ENCODE results near the gene MACROD2. TPM values are rescaled to one million over a fixed set of nuclear protein-coding genes. Genes with fewer than 3 reads are reported as not detected.

MACROD2 gene
- total and polyA plus RNA-seq, 11 donors: 0.54 to 5.4 (median 2.4) TPM

DNA sequence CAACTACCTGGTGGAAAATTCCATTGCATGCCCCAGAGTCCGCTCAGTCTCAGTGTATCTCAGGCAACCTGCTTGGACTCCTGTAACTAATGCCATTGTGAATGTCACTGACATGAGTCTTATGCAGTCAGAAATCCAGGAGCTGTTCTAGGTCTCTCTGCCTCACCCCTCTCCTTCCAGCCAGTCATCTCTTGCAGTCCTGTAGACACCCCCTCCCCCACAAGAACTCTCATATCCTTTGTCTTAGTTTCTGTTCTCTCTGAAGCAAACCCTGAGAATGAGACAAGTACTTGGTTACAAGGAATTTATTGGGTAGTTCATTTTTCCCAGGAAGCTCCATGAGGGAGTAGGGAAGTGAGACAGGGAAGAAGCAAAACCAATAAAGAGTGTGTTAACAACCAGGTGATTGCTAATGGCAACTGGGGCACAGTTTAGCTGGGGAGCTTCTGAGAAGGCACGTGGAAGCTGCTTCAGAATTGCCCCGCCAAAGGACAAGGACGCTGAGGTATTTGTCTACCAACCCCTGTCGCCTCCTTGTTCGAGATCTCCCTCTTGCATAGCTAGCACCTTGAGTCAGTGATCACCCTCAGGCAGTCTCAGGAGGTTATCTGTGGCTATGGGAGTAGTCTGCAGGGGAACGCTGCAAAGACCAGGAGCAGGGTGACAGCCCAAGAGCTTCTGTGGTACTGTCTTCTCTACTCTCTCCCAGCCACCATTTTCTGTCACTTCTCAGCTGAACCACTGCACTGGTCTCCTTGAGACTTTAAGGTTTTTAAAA is 1253.5 kb downstream of the MACROD2 start:
- WGBS, 4 donors: 82 to 88% (median 85%) methylated on average over 7 of the region's 7 CpGs
- DNase-seq (no peak), ATAC-seq (no peak)
- Histone ChIP-seq H3K36me3 (no peaks in the 10 kb centered on the region), H3K27me3 (no peaks in the 10 kb centered on the region), H3K27ac (no peak overlapping the region), H3K9me3 (no peaks in the 10 kb centered on the region), H3K4me1 (no peaks in the 10 kb centered on the region), H3K4me3 (no peak overlapping the region)
- intact Hi-C loops (cut with DNase I): no loop called here
- TF ChIP-seq, protein P1, sequence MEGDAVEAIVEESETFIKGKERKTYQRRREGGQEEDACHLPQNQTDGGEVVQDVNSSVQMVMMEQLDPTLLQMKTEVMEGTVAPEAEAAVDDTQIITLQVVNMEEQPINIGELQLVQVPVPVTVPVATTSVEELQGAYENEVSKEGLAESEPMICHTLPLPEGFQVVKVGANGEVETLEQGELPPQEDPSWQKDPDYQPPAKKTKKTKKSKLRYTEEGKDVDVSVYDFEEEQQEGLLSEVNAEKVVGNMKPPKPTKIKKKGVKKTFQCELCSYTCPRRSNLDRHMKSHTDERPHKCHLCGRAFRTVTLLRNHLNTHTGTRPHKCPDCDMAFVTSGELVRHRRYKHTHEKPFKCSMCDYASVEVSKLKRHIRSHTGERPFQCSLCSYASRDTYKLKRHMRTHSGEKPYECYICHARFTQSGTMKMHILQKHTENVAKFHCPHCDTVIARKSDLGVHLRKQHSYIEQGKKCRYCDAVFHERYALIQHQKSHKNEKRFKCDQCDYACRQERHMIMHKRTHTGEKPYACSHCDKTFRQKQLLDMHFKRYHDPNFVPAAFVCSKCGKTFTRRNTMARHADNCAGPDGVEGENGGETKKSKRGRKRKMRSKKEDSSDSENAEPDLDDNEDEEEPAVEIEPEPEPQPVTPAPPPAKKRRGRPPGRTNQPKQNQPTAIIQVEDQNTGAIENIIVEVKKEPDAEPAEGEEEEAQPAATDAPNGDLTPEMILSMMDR (IDR thresholded peaks at IDR 0.05): no peak

DNA sequence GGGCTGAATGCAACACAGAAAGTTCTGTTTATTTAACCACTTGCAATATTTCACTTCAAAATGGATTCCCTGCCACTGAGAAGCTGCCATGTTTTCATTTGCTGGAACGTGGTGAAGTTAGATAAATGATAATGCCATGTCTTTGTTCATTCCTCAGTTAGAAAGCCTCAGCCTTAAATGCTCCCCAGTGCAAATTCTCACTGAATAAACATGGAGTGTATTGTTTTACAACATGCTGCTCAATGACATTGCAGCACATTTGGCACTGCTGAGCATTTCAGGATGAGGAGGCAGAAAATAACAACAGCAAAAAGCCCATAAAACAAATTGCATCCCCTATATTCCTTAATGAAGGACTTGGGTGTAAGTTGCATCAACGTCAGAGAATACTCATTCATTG is 1255.9 kb downstream of the MACROD2 start:
- TF ChIP-seq, protein P1 (IDR thresholded peaks at IDR 0.05): no peak
- no peak for TF ChIP-seq POLR2A (IDR thresholded peaks at IDR 0.05)
- intact Hi-C loops (cut with DNase I): no loop called here
- DNase-seq: no peak

DNA sequence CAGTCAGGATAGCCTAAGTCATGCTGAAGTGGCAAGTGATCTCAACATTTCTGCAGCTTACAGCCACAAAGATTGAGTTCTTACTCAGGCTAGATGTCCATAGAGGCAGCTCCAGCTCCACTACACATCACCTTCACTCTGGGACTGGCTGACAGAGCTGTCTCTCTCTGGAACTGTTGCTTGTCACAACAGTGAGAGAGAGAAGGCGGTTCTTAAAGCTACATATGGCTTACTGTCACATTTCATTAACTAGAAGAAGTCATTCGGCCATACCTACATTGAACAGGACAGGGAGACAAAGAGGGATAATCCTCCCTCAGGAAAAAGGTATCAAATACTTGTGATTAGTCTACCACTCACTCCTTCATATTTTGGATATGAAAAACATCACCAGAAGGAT is 1257.0 kb downstream of the MACROD2 start:
- ATAC-seq (no peak), DNase-seq (no peak)
- no peak overlapping the region for H3K4me3 ChIP-seq
- H3K9me3 ChIP-seq: no peaks in the 10 kb centered on the region
- TF ChIP-seq, protein P1 (IDR thresholded peaks at IDR 0.05): no peak
- no peak for TF ChIP-seq POLR2A (IDR thresholded peaks at IDR 0.05)
- H3K27ac ChIP-seq: no peak overlapping the region
- WGBS, 4 donors: 82 to 93% (median 84%) methylated on average over 2 of the region's 2 CpGs
- H3K4me1 ChIP-seq: no peaks in the 10 kb centered on the region
- intact Hi-C loops (cut with DNase I): no loop called here
- no peaks in the 10 kb centered on the region for H3K36me3 ChIP-seq
- H3K27me3 ChIP-seq: no peaks in the 10 kb centered on the region

More for the DNA sequence above, 1255.9 kb downstream of the MACROD2 start:
- no peaks in the 10 kb centered on the region for H3K4me1 ChIP-seq
- no peak overlapping the region for H3K27ac ChIP-seq
- WGBS, 4 donors: 50 to 58% (median 51%) methylated on average over 2 of the region's 2 CpGs
- ATAC-seq: no peak
- no peaks in the 10 kb centered on the region for H3K27me3 ChIP-seq
- H3K9me3 ChIP-seq: no peaks in the 10 kb centered on the region
- no peaks in the 10 kb centered on the region for H3K36me3 ChIP-seq
- H3K4me3 ChIP-seq: no peak overlapping the region

DNA sequence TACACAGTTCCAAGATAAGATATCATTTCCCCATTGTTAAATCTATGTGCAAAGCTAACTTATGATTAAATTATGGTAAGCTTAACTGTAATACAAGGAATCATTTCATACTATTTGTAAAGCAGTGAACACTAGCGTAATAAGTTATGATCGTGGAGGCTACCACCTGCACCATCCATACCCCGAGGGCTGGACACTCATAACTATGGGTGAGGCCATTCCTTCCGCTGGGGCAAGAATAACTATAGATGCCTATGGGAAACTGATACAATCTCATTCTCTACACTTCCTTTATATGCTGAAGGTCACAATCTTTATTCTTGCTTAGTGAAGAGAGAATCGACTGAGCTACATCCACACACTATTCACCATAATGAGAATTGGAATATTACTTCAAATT is 1258.1 kb downstream of the MACROD2 start:
- intact Hi-C loops (cut with DNase I): no loop called here
- H3K36me3 ChIP-seq: no peaks in the 10 kb centered on the region
- WGBS, 4 donors: 86 to 94% (median 93%) methylated on average over 5 of the region's 5 CpGs
- no peaks in the 10 kb centered on the region for H3K4me1 ChIP-seq
- DNase-seq (no peak), ATAC-seq (no peak)
- H3K4me3 ChIP-seq: no peak overlapping the region
- TF ChIP-seq POLR2A (IDR thresholded peaks at IDR 0.05): no peak
- TF ChIP-seq, protein P1 (IDR thresholded peaks at IDR 0.05): no peak
- H3K9me3 ChIP-seq: no peaks in the 10 kb centered on the region
- no peaks in the 10 kb centered on the region for H3K27me3 ChIP-seq
- no peak overlapping the region for H3K27ac ChIP-seq
